Right cardiac atrium (tissue), 5 donors: Measurements from ENCODE around the gene LRMDA. TPM values are rescaled to one million over a fixed set of nuclear protein-coding genes. Genes with fewer than 3 reads are reported as not detected.

Experiments
- ATAC-seq, 2 donors: fragments of 200-7000 bp; cut with Tn5 transposase; one replicate each; pipeline versions ENCODE4 v1.8.0 to v1.9.1; 2020; ENCODE audit warnings: moderate library complexity in 2 of 2, mild to moderate bottlenecking in 1 of 2
- DNase-seq, 3 donors: peaks; one replicate each; pipeline ENCODE4 v3.0.0-alpha.2; 2020
- H3K27ac ChIP-seq: one replicate; pipeline ENCODE4 v1.5.1; 2013; ENCODE audit warnings: mild to moderate bottlenecking, low read length, control low read depth, moderate library complexity
- H3K27me3 ChIP-seq: one replicate; pipeline ENCODE4 v1.6.1; 2013; ENCODE audit not compliant: control insufficient read depth, insufficient read depth
- H3K4me1 ChIP-seq: one replicate; pipeline ENCODE4 v1.6.1; 2013; ENCODE audit warnings: low read length; ENCODE audit not compliant: control insufficient read depth, insufficient read depth
- H3K4me3 ChIP-seq: one replicate; pipeline ENCODE4 v1.5.1; 2013; ENCODE audit warnings: low read length, control low read depth
- H3K9me3 ChIP-seq: one replicate; pipeline ENCODE4 v1.6.1; 2013; ENCODE audit warnings: low read length; ENCODE audit not compliant: control insufficient read depth
- WGBS: extraction: QIAGEN DNeasy Blood & Tissue Kit; methylation state at CpG from one replicate; pipeline ENCODE4 v1.1.7; 2013; 5-methylcytosine and 5-hydroxymethylcytosine counted together
- intact Hi-C, 4 donors: fragments of 100-400 bp; cut with DNase I; formaldehyde crosslinking; loops; one replicate each; pipeline versions ENCODE4 v1.11.0 to v1.14.0; 2022 to 2023
- polyA plus RNA-seq: library from polyadenylated mRNA; stranded (reverse); fragments of 200-250 nt; gene quantifications from one replicate; pipeline ENCODE4 v1.2.3, GENCODE V29; 2013
- total RNA-seq, 4 donors: library from RNA; stranded (reverse); fragmentation: NEBNext Ultra II Directional; extraction: Animal tissue kit (Norgen Biotek cat#: 25700); gene quantifications; one replicate each; pipeline ENCODE4 v1.2.1, GENCODE V29; 2021
- donor health status: healthy with polysubstance abuse.
- donor health status: DM: no; HTN: yes; CAD: no.
- donor health status: DM: no; HTN: no; CAD: no.
- donor health status: DM: no; HTN: yes; CAD: no; lungs with severe emphysema.
- donor health status: DM: yes; HTN: yes; CAD: no.

The LRMDA gene
- total and polyA plus RNA-seq, 5 donors: 42.7 to 97.9 (median 48.8) TPM

DNA sequence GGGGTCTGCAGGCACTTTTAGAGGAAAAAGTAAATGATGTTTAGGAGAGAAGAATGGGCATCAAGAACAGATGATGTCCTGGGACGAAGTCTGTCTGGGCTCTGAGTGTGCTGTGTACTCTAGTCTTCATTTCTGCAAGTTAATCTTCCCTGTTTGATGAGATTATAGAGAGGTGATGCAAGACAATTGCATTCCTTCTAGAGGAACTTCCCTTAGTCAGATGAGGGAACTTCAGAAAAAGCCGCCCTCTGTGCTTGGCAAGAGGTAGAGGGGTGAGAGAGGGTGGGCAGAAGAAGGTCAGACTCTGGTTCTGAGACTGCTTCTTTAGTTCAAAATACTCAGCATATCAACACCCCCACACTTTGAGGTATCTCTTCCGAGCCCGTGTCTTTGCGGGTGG is 797.9 kb downstream of the LRMDA start:
- no peak for ATAC-seq
- 83% methylated on average over 5 of the region's 5 CpGs for WGBS
- intact Hi-C loops: no loop called here
- no peak overlapping the region for H3K4me3 ChIP-seq
- no peaks in the 10 kb centered on the region for H3K4me1 ChIP-seq
- H3K9me3 ChIP-seq: no peaks in the 10 kb centered on the region
- no peaks in the 10 kb centered on the region for H3K27me3 ChIP-seq
- H3K27ac ChIP-seq: no peak overlapping the region
- no peak for DNase-seq

DNA sequence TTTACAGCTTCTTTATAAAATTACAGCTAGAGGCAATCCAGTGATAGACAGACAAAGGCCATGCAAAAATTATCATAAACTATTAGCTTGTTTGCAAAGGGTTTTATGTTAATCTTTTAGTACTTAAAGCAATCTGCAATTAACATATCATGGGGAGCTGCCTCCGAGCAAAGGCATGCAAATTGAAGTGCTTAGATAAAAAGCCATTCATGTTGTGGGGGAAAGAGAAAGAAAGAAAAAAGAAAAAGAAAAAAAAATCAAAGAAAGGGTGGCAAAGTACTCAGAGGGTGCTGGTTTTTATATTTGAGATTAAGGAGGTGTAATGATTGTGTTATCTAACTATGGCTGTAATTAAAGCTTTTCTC is 799.5 kb downstream of the LRMDA start:
- Histone ChIP-seq H3K4me1 (no peaks in the 10 kb centered on the region), H3K27me3 (no peaks in the 10 kb centered on the region), H3K4me3 (no peak overlapping the region), H3K27ac (no peak overlapping the region), H3K9me3 (no peaks in the 10 kb centered on the region)
- intact Hi-C loops: no loop called here
- ATAC-seq (no peak), DNase-seq (no peak)
- WGBS: 48% methylated on average over 1 of the region's 1 CpG

DNA sequence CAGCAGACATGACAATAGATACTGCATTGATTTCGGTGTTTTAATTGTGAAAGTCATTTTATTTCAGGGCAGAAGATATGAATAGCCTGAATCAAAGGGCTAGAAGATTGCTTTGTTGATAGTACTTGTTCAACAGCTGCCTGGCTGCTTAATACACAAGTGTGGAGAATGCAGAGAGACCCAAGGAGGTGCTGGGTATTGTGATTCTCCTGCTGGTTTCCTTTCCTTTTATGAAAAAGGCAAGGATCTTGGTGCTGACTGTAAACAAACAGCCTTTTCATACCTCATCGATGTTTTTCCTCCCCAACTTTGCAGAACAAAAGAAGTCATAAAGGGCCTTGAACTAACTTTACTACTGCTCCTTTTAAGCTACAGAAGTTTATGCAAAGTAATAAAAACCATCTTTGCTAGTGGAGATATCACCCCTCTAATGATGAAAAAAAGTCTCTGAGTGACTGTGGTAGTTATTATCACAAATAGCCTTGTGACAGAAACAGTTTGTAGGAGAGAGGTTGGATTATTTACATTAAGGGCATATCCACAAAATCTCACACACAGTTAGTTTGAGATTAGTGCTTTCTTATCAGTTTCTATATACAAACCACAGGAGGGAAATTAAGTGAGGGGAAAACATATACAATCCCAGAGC is 800.0 kb downstream of the LRMDA start:
- Histone ChIP-seq H3K27ac (no peak overlapping the region), H3K4me3 (no peak overlapping the region), H3K9me3 (no peaks in the 10 kb centered on the region), H3K27me3 (no peaks in the 10 kb centered on the region), H3K4me1 (no peaks in the 10 kb centered on the region)
- intact Hi-C loops: no loop called here
- 27% methylated on average over 2 of the region's 2 CpGs for WGBS
- DNase-seq: no peak
- no peak for ATAC-seq

DNA sequence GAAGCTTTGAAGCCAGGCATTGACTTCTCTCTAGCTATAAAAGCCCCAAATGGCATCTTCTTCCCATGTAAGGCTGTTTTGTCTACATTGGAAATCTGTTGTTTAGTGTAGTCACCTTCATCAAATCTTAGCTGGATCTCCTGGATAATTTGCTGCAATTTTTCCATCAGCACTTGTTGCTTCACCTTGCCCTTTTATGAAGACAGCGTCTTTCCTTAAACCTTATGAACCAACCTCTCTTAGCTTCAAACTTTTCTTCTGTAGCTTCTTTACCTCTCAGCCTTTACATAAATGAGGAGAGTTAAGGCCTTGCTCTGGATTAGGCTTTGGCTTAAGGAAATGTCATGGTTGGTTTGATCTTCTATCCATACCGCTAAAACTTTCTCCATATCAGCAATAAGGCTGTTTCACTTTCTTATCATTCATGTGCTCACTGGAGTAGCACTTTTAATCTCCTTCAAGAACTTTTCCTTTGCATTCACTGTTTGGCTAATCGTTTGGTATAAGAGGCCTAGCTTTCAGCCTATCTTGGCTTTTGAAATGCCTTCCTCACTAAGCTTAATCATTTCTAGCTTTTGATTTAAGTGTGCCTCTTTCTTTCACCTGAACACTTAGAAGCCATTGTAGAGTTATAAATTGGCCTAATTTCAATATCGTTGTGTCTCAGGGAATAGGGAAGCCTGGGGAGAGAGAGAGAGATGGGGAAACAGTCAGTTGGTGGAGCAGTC is 803.2 kb downstream of the LRMDA start:
- ATAC-seq (no peak), DNase-seq (no peak)
- H3K27me3 ChIP-seq: no peaks in the 10 kb centered on the region
- 86% methylated on average over 4 of the region's 4 CpGs for WGBS
- no peak overlapping the region for H3K4me3 ChIP-seq
- no peaks in the 10 kb centered on the region for H3K4me1 ChIP-seq
- no peak overlapping the region for H3K27ac ChIP-seq
- no peaks in the 10 kb centered on the region for H3K9me3 ChIP-seq
- intact Hi-C loops: no loop called here

DNA sequence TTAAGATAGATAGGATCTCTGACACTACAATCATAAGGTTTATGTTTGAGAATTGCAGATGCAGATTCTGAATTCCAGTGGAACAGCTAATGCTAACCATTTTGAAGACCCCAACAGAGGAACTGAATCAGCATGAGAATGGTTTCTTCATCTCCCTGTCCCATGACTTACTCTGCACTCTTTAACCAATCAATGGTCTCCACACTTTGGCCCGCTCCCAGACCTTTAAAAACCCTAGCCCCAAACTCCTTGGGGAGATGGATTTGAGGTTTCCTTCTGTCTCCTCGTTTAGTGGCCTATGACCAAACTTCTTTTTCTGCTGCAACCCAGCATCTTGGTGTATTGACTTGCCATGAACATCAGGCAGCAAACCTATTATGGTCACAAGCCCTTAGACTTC is 804.9 kb downstream of the LRMDA start:
- Histone ChIP-seq H3K27ac (no peak overlapping the region), H3K4me1 (no peaks in the 10 kb centered on the region), H3K4me3 (no peak overlapping the region), H3K9me3 (no peaks in the 10 kb centered on the region), H3K27me3 (no peaks in the 10 kb centered on the region)
- WGBS: 64% methylated on average over 2 of the region's 2 CpGs
- DNase-seq (no peak), ATAC-seq (no peak)
- intact Hi-C loops: no loop called here

DNA sequence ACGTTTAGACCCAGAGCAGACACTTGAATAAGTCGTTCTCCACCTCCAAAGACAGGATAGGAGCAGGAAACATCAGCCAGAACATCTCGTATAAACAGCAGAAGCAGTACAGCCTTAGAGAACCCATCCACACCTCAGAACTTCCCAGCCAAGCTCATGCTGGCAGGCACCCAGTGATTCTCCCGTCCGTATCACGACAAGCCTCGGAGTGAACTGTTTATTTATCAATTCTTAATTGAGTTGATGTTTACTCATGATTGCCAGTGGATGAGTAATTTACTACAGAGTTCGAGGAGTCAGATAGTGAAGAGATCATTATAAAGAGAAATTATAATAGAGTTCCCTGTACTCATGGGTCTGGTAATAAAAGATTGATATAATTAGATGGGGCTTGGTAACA is 811.5 kb downstream of the LRMDA start:
- DNase-seq (no peak), ATAC-seq (no peak)
- Histone ChIP-seq H3K27ac (no peak overlapping the region), H3K27me3 (no peaks in the 10 kb centered on the region), H3K9me3 (no peaks in the 10 kb centered on the region), H3K4me3 (no peak overlapping the region), H3K4me1 (peaks cover 5% of the 10 kb centered on the region)
- WGBS: 50% methylated on average over 8 of the region's 8 CpGs
- intact Hi-C loops: no loop called here

DNA sequence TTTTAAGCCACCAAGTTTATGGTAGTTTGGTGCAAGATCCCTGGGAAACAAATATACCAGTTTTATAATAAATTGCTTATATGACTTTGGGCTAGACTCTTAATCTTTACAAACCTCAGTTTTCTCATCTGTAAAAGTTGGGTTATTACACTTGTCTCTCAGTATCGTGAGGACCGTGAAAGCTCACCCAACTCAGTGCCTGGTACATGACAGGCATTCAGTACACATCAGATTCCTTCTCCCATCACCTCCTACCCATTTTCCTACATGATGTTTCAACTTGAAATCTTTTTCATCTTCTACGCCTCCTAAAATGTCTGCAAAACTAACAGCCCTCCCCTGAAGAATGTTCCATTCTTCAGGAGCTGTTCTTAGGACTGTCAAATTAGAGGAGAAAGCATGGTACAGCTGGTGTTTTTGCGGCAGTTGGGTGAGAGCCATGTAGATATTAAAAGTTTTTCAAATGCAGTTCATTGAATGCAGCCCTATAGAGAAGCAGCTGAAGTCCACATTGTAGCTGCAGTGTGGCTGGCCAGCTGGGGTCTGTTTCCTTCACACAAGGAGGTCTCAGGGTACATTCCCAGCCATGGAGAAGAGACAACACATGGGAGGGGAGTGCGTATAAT is 812.8 kb downstream of the LRMDA start:
- peaks cover 5% of the 10 kb centered on the region for H3K4me1 ChIP-seq
- DNase-seq (no peak), ATAC-seq (no peak)
- no peak overlapping the region for H3K27ac ChIP-seq
- no peaks in the 10 kb centered on the region for H3K9me3 ChIP-seq
- intact Hi-C loops: no loop called here
- H3K4me3 ChIP-seq: no peak overlapping the region
- 77% methylated on average over 5 of the region's 5 CpGs for WGBS
- H3K27me3 ChIP-seq: no peaks in the 10 kb centered on the region

DNA sequence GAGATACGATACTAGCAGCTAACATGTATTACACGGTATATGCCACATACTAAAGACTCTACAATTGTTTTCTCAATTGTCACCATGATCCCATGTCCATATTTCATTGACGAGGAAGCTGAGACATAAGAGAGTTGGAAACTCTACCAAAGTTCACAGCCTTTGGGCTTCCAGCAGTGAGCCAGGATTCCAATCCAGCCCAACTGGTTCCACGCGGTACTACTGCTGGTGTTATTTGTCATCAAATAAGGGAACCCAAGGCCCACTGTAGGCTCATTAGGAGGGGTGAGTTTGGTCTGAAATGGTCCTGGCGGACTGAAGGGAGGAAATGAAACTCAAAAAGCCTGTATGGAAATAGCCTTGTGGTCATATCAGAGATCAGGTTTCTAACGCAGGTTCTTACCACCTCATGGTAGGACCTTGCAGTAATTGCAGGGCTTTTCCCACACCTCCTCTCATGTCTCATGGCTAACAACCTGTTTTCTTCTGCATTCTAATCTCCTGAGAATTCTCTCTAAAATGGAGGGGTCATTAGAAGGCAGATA is 814.6 kb downstream of the LRMDA start:
- Histone ChIP-seq H3K27me3 (no peaks in the 10 kb centered on the region), H3K4me1 (peaks cover 5% of the 10 kb centered on the region), H3K4me3 (no peak overlapping the region), H3K27ac (no peak overlapping the region), H3K9me3 (no peaks in the 10 kb centered on the region)
- intact Hi-C loops: no loop called here
- ATAC-seq: no peak
- 92% methylated on average over 7 of the region's 7 CpGs for WGBS
- DNase-seq: no peak

DNA sequence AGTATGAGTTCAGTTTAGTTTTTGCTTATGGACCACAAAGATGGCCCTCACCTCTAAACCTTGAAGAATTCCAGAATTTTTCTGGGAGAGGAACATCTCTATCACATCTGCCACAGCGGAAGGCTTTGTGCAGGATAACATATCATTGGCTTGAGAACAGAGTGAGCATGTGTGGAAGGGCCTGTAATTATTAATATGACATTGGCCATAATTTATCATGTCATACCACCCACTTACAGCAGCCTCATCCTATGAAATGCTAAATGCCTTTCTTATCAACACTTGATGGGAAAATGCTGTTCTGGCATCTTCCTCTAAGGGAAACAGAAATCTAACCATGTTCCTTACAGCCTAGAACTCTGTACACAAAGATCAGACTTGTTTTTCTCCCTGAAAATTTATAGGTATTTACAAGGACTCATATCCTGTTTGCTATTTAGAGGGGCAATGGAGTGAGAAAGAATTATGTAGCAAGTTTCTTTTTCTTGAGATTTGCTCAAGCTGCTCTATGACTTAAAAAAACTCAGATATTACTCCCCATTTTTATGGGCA is 817.3 kb downstream of the LRMDA start:
- H3K27me3 ChIP-seq: no peaks in the 10 kb centered on the region
- ATAC-seq (no peak), DNase-seq (no peak)
- no peak overlapping the region for H3K27ac ChIP-seq
- peaks cover 4% of the 10 kb centered on the region for H3K4me1 ChIP-seq
- intact Hi-C loops: no loop called here
- WGBS: 71% methylated on average over 1 of the region's 1 CpG
- no peak overlapping the region for H3K4me3 ChIP-seq
- no peaks in the 10 kb centered on the region for H3K9me3 ChIP-seq

DNA sequence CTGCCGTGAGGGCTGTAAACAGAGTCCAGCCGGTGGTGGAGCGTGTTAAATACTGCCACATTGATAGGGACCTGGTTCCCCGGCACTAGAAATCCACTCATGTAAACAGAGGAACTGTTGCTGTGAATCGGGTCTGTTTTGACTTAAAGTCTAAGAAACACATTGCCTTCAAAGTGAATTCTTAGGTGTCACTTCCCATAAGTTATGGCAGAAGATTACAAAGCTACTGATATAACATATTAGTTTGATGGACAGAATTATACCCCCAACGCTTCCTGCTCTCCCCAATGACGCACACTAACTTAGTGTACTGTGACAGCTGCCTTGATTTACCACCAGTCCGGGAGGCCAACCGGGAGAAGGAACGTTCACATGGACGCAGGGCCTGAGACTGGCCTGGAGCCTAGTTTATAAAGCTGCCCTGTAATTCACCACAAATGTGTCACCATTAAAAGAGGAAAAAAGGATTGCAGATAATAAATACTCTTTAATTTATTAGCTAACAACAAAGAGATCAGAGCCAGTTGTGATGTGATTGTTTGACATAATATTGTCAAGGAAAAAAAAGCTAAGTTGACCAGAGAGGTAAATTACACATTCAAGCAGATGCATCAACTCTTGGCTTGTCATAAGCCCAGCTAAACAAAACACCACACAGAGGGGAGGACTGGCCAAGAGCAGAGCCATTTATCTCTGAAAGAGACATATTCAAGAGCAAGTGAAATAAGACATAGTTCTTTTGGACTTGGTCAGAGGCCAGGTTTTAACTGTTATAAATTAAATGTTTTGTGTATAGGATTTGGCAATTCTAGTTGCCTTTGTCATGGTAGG is 820.6 kb downstream of the LRMDA start:
- peak in 1 of 2 donors; percentile 29 for ATAC-seq
- Histone ChIP-seq H3K27ac (no peak overlapping the region), H3K4me3 (no peak overlapping the region), H3K9me3 (no peaks in the 10 kb centered on the region), H3K27me3 (no peaks in the 10 kb centered on the region), H3K4me1 (peaks cover 2% of the 10 kb centered on the region)
- 52% methylated on average over 11 of the region's 11 CpGs for WGBS
- intact Hi-C loops: no loop called here
- peak in 1 of 3 donors; percentile 57 for DNase-seq
